H1 (cell line): ENCODE results near the gene HADHA. TPM values are rescaled to one million over a fixed set of nuclear protein-coding genes. Genes with fewer than 3 reads are reported as not detected.
A peak's percentile ranks its signal among the peaks of the same experiment; 100 is the strongest.

ENCODE experiments used
- CTCF ChIA-PET: fragments of 300-600 bp; sonication (Branson Sonifier 250); formaldehyde crosslinking; loops from one replicate; lab custom pipeline; 2021; ENCODE audit not compliant: partially characterized antibody; lab: Charles Lee
- POLR2A ChIA-PET: fragments of 300-600 bp; sonication (Branson Sonifier 250); formaldehyde crosslinking; loops from one replicate; lab custom pipeline; 2021; ENCODE audit warnings: inconsistent platforms; ENCODE audit not compliant: partially characterized antibody; lab: Charles Lee
- DNase-seq, 2 experiments: peaks; one replicate each; pipeline versions ENCODE4 v3.0.0 to v3.0.0-alpha.2; 2010 to 2022; ENCODE audit warnings: low spot score in 2 of 2, low read depth in 1 of 2, mixed read lengths in 1 of 2
- FAIRE-seq: peaks from 2 replicates; lab custom pipeline; 2011; peaks lifted over from hg19 to GRCh38; lab: Jason Lieb, UNC
- H2AFZ ChIP-seq: 2 replicates; pipeline ENCODE4 v1.8.1; 2012; ENCODE audit warnings: low read length, inconsistent platforms
- H2AK5ac ChIP-seq: 2 replicates; pipeline ENCODE4 v1.6.1; 2013; ENCODE audit warnings: low read depth, low read length
- H2BK120ac ChIP-seq: replicated peaks from 2 replicates; pipeline ENCODE3; 2013; ENCODE audit warnings: low read depth, low read length, inconsistent platforms
- H2BK12ac ChIP-seq: 2 replicates; pipeline ENCODE4 v1.6.1; 2013; ENCODE audit warnings: low read depth, low read length
- H2BK15ac ChIP-seq: 2 replicates; pipeline ENCODE4 v1.6.1; 2013; ENCODE audit warnings: low read length
- H2BK20ac ChIP-seq: 2 replicates; pipeline ENCODE4 v1.6.1; 2013; ENCODE audit warnings: low read length
- H2BK5ac ChIP-seq: 2 replicates; pipeline ENCODE4 v1.6.1; 2013; ENCODE audit warnings: low read depth, low read length
- H3K14ac ChIP-seq: 2 replicates; pipeline ENCODE4 v1.6.1; 2013; ENCODE audit warnings: inconsistent platforms; ENCODE audit not compliant: insufficient read length
- H3K18ac ChIP-seq: 2 replicates; pipeline ENCODE4 v1.6.1; 2013; ENCODE audit warnings: low read length; ENCODE audit errors: extremely low read depth
- H3K23ac ChIP-seq: 2 replicates; pipeline ENCODE4 v1.6.1; 2013; ENCODE audit warnings: inconsistent platforms; ENCODE audit not compliant: insufficient read length
- H3K23me2 ChIP-seq: 2 replicates; pipeline ENCODE4 v1.6.1; 2013; ENCODE audit warnings: low read depth, low read length
- H3K27ac ChIP-seq: 2 replicates; pipeline ENCODE4 v1.6.1; 2011; ENCODE audit warnings: low read depth, low read length, inconsistent platforms
- H3K27me3 ChIP-seq, 4 experiments: replicated peaks in 1 of 4; 1 replicate in 1 of 4; 2 replicates in 3 of 4; pipeline versions ENCODE4 v1.6.1 to v1.8.1; 2011 to 2013; ENCODE audit warnings: low read length in 3 of 4, mild to moderate bottlenecking in 3 of 4, inconsistent platforms in 2 of 4, mixed read lengths in 2 of 4, moderate library complexity in 1 of 4; ENCODE audit not compliant: control insufficient read depth in 3 of 4, insufficient read depth in 3 of 4; ENCODE audit errors: extremely low read depth in 1 of 4
- H3K36me3 ChIP-seq, 4 experiments: 2 replicates each; pipeline versions ENCODE4 v1.6.1 to v1.8.1; 2011 to 2013; ENCODE audit warnings: mild to moderate bottlenecking in 4 of 4, low read length in 3 of 4, moderate library complexity in 2 of 4, control low read depth in 1 of 4, inconsistent platforms in 1 of 4; ENCODE audit not compliant: insufficient read depth in 4 of 4, control insufficient read depth in 2 of 4
- H3K4ac ChIP-seq: replicated peaks from 2 replicates; pipeline ENCODE3; 2013; ENCODE audit warnings: low read length, low read depth, mixed read lengths, inconsistent platforms; ENCODE audit not compliant: insufficient read length
- H3K4me1 ChIP-seq, 4 experiments: replicated peaks in 1 of 4; 1 replicate in 1 of 4; 2 replicates in 3 of 4; pipeline versions ENCODE4 v1.6.1 to v1.8.1; 2011 to 2013; ENCODE audit warnings: low read length in 3 of 4, inconsistent platforms in 2 of 4, mixed read lengths in 1 of 4; ENCODE audit not compliant: insufficient read depth in 4 of 4, control insufficient read depth in 3 of 4
- H3K4me2 ChIP-seq, 2 experiments: 2 replicates each; pipeline versions ENCODE4 v1.6.1 to v1.8.1; 2011 to 2013; ENCODE audit warnings: low read depth in 2 of 2, low read length in 2 of 2, control low read depth in 1 of 2, inconsistent platforms in 1 of 2, mild to moderate bottlenecking in 1 of 2; ENCODE audit not compliant: insufficient read depth in 1 of 2
- H3K4me3 ChIP-seq, 4 experiments: fragments of 200-600, 300-600 bp in 1 of 4; sonication (generic), shearing (Covaris generic), sonication (Bioruptor Twin) in 1 of 4; 2 replicates each; pipeline versions ENCODE4 v1.5.1 to v1.8.1; 2011 to 2016; ENCODE audit warnings: low read length in 4 of 4, low read depth in 3 of 4, control low read depth in 2 of 4, inconsistent platforms in 2 of 4, mild to moderate bottlenecking in 2 of 4, mixed read lengths in 1 of 4, moderate library complexity in 1 of 4; ENCODE audit not compliant: insufficient read depth in 2 of 4; ENCODE audit errors: extremely low read depth in 1 of 4
- H3K56ac ChIP-seq: replicated peaks from 2 replicates; pipeline ENCODE3; 2013; ENCODE audit warnings: low read depth, mild to moderate bottlenecking, mixed read lengths, low read length, inconsistent platforms; ENCODE audit not compliant: insufficient read length
- H3K79me1 ChIP-seq: 2 replicates; pipeline ENCODE4 v1.6.1; 2013; ENCODE audit warnings: low read depth, low read length, control low read depth
- H3K79me2 ChIP-seq, 2 experiments: 2 replicates each; pipeline versions ENCODE4 v1.6.1 to v1.8.1; 2012 to 2013; ENCODE audit warnings: low read length in 2 of 2, mild to moderate bottlenecking in 2 of 2, inconsistent platforms in 1 of 2; ENCODE audit not compliant: insufficient read depth in 2 of 2, control insufficient read depth in 1 of 2
- H3K9ac ChIP-seq, 4 experiments: replicated peaks in 1 of 4; 1 replicate in 1 of 4; 2 replicates in 3 of 4; pipeline versions ENCODE4 v1.6.1 to v1.8.1; 2011 to 2013; ENCODE audit warnings: low read depth in 3 of 4, low read length in 3 of 4, control low read depth in 2 of 4, mild to moderate bottlenecking in 2 of 4, moderate library complexity in 2 of 4, inconsistent platforms in 1 of 4; ENCODE audit errors: extremely low read depth in 1 of 4
- H3K9me3 ChIP-seq, 2 experiments: 2 replicates each; pipeline versions ENCODE4 v1.6.1 to v1.8.1; 2012 to 2013; ENCODE audit warnings: mild to moderate bottlenecking in 2 of 2, moderate library complexity in 2 of 2, control low read depth in 1 of 2, inconsistent platforms in 1 of 2, low read depth in 1 of 2, low read length in 1 of 2, mixed read lengths in 1 of 2; ENCODE audit not compliant: insufficient read depth in 2 of 2
- H4K20me1 ChIP-seq, 2 experiments: replicated peaks in 1 of 2; 2 replicates each; pipeline versions ENCODE3 to v1.8.1; 2011 to 2013; ENCODE audit warnings: inconsistent platforms in 2 of 2, low read length in 2 of 2, mild to moderate bottlenecking in 1 of 2; ENCODE audit not compliant: insufficient read depth in 2 of 2, control insufficient read depth in 1 of 2
- H4K5ac ChIP-seq: 2 replicates; pipeline ENCODE4 v1.6.1; 2013; ENCODE audit warnings: low read length, low read depth, mixed read lengths, inconsistent platforms; ENCODE audit not compliant: insufficient read length
- H4K8ac ChIP-seq: 2 replicates; pipeline ENCODE4 v1.8.0; 2013; ENCODE audit warnings: mild to moderate bottlenecking, moderate library complexity, low read length, inconsistent platforms; ENCODE audit not compliant: insufficient read depth; ENCODE audit errors: extremely low read depth
- H4K91ac ChIP-seq: replicated peaks from 2 replicates; pipeline ENCODE3; 2013; ENCODE audit warnings: low read length, mixed read lengths, inconsistent platforms; ENCODE audit not compliant: insufficient read length
- CBX8 ChIP-seq: fragments of 300-800, 300-1000 bp; sonication (generic); IDR thresholded peaks from 2 replicates; pipeline ENCODE4 v1.7.1; 2016; ENCODE audit warnings: low read depth, low read length, borderline replicate concordance
- CEBPB ChIP-seq: IDR thresholded peaks from 2 replicates; pipeline ENCODE4 v1.6.1; 2012; ENCODE audit warnings: low read depth, low read length
- GABPA ChIP-seq: IDR thresholded peaks from 2 replicates; pipeline ENCODE4 v1.6.1; 2011; ENCODE audit warnings: mild to moderate bottlenecking, low read length, moderate library complexity, borderline replicate concordance; ENCODE audit not compliant: insufficient read depth
- GTF2F1 ChIP-seq: IDR thresholded peaks from 2 replicates; pipeline ENCODE4 v1.6.1; 2012; ENCODE audit warnings: low read depth, low read length, improper control_type of control experiment, borderline replicate concordance
- JUN ChIP-seq: IDR thresholded peaks from 2 replicates; pipeline ENCODE4 v1.6.1; 2011; ENCODE audit warnings: low read depth, mild to moderate bottlenecking, improper control_type of control experiment, low read length
- KDM5A ChIP-seq: fragments of 200-600 bp; IDR thresholded peaks from 2 replicates; pipeline ENCODE4 v1.7.1; 2012; ENCODE audit warnings: mild to moderate bottlenecking, low read length, inconsistent platforms, mixed read lengths
- PHF8 ChIP-seq: fragments of 200-600 bp; sonication (generic); conservative IDR thresholded peaks from 2 replicates; pipeline ENCODE4 v1.7.1; 2012; ENCODE audit warnings: low read depth, mild to moderate bottlenecking, inconsistent platforms, low read length, moderate library complexity
- RBBP5 ChIP-seq: IDR thresholded peaks from 2 replicates; pipeline ENCODE4 v1.7.1; 2012; ENCODE audit warnings: low read depth, mild to moderate bottlenecking, inconsistent platforms, low read length, moderate library complexity, borderline replicate concordance
- SUZ12 ChIP-seq: fragments of 200-600 bp; sonication (generic); IDR thresholded peaks from 2 replicates; pipeline ENCODE4 v1.6.1; 2012; ENCODE audit warnings: mild to moderate bottlenecking, inconsistent platforms, low read length, moderate library complexity, mixed read lengths
- TBP ChIP-seq: IDR thresholded peaks from 2 replicates; pipeline ENCODE4 v1.6.1; 2011; ENCODE audit warnings: low read depth, low read length, improper control_type of control experiment
- WGBS, 2 experiments: shearing (Covaris generic) in 1 of 2; methylation state at CpG; one replicate each; pipeline versions ENCODE4 v1.1.6 to v1.1.7; 2013 to 2015; ENCODE audit warnings: low lambda C conversion rate in 2 of 2, mixed read lengths in 2 of 2, inconsistent platforms in 1 of 2, low coverage in 1 of 2, missing lambda C conversion rate in 1 of 2; ENCODE audit not compliant: insufficient replicate concordance in 2 of 2, insufficient coverage in 1 of 2, insufficient read length in 1 of 2; ENCODE audit errors: extremely low coverage in 1 of 2, missing lambda C conversion rate in 1 of 2; 5-methylcytosine and 5-hydroxymethylcytosine counted together
- polyA plus RNA-seq, 7 experiments: library from polyadenylated mRNA; depleted of rRNA in 3 of 7; stranded (reverse) in 5 of 7; unstranded in 2 of 7; fragments of >200 nt in 5 of 7; fragments of 200-250 nt in 2 of 7; gene quantifications; 1 replicate in 5 of 7; 2 replicates in 1 of 7; 4 replicates in 1 of 7; pipeline versions ENCODE4 v1.2.1 to v1.2.3, GENCODE V29; 2011 to 2013; ENCODE audit warnings: missing spikeins in 2 of 7, mixed read lengths in 2 of 7
- total RNA-seq: library from RNA; stranded (reverse); fragmentation: NEBNext Ultra II Directional; extraction: Animal tissue kit (Norgen Biotek cat#: 25700); gene quantifications from 2 replicates; pipeline ENCODE4 v1.2.1, GENCODE V29; 2021
- TF ChIP-seq, protein P1 (sequence below): IDR thresholded peaks from 2 replicates; pipeline ENCODE4 v1.6.1; 2012; ENCODE audit warnings: inconsistent platforms
- TF ChIP-seq, protein P2 (sequence below): IDR thresholded peaks from 2 replicates; pipeline ENCODE4 v1.6.1; 2012; ENCODE audit warnings: inconsistent platforms

The HADHA gene
- total and polyA plus RNA-seq, 2 of the 8 experiments (the other 6 are each of a cell fraction or from before 2014, with no cell fraction given), result 64.6 to 131 TPM

- H3K4me3 ChIP-seq, result peak overlapping the region in 2 of 4 experiments; percentile 84 to 86; a peak in 2 of 8 replicates
- H3K27ac ChIP-seq, result no peak overlapping the region
- POLR2A ChIA-PET, result interaction anchor here (1.1 to 1.5 kb wide), 3 partner anchors 16 to 52 kb away, joined by 3 read pairs; no protein-coding TSS in a partner anchor
- no peak for TF ChIP-seq CEBPB
- TF ChIP-seq GTF2F1, result no peak
- TF ChIP-seq GABPA, result no peak
- no peak for TF ChIP-seq CBX8
- TF ChIP-seq JUN, result no peak
- no peak for TF ChIP-seq PHF8
- TF ChIP-seq, protein P1, sequence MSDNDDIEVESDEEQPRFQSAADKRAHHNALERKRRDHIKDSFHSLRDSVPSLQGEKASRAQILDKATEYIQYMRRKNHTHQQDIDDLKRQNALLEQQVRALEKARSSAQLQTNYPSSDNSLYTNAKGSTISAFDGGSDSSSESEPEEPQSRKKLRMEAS, result no peak
- TF ChIP-seq, protein P2, sequence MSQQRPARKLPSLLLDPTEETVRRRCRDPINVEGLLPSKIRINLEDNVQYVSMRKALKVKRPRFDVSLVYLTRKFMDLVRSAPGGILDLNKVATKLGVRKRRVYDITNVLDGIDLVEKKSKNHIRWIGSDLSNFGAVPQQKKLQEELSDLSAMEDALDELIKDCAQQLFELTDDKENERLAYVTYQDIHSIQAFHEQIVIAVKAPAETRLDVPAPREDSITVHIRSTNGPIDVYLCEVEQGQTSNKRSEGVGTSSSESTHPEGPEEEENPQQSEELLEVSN, result no peak
- no peak for TF ChIP-seq KDM5A
- no peak for TF ChIP-seq TBP
- no peak for TF ChIP-seq SUZ12
- no peak for TF ChIP-seq RBBP5
Observed at GRCh38 chr2:26241928-26242436, 2.5 kb downstream of the HADHA start.

More at GRCh38 chr2:26241928-26242436, 2.5 kb downstream of the HADHA start:
- peaks cover 10% of the 10 kb centered on the region for H3K23me2 ChIP-seq
- H3K4me2 ChIP-seq, result peak overlapping the region; percentile 14 to 77; a peak in 2 of 4 replicates
- H4K91ac ChIP-seq, result no peak overlapping the region
- H3K79me2 ChIP-seq, result peaks cover 2 to 65% of the 10 kb centered on the region in 2 experiments; a peak in 3 of 4 replicates
- H2BK12ac ChIP-seq, result no peak overlapping the region
- 74% methylated on average over 6 of the region's 6 CpGs; no CpG with 5 or more reads in 1 of the 2 experiments for WGBS, 2 experiments
- no peak overlapping the region for H2AK5ac ChIP-seq
- H4K5ac ChIP-seq, result no peak overlapping the region
- H3K4ac ChIP-seq, result no peak overlapping the region
- no peak overlapping the region for H2BK20ac ChIP-seq
- no peak overlapping the region for H2AFZ ChIP-seq
- peaks cover 0 to 6% (median 1%) of the 10 kb centered on the region in 4 experiments; a peak in 3 of 7 replicates for H3K4me1 ChIP-seq
- FAIRE-seq, result no peak
- H3K9ac ChIP-seq, result no peak overlapping the region
- H2BK120ac ChIP-seq, result no peak overlapping the region
- no peak for DNase-seq
- H2BK15ac ChIP-seq, result no peak overlapping the region
- H3K18ac ChIP-seq, result no peak overlapping the region
- no peak overlapping the region for H3K23ac ChIP-seq
- no peaks in the 10 kb centered on the region for H3K9me3 ChIP-seq
- no peak overlapping the region for H3K56ac ChIP-seq
- no peak overlapping the region; the same call in 1 of the 2 replicates for H4K8ac ChIP-seq
- H3K79me1 ChIP-seq, result no peaks in the 10 kb centered on the region; the same call in 1 of the 2 replicates
- no peaks in the 10 kb centered on the region for H3K27me3 ChIP-seq
- H3K14ac ChIP-seq, result no peak overlapping the region
- CTCF ChIA-PET, result interaction anchor here (1.4 kb wide), 1 partner anchor 89 kb away, joined by 7 read pairs; no protein-coding TSS in a partner anchor
- no peak overlapping the region for H2BK5ac ChIP-seq
- peaks cover under 1 to 17% (median 10%) of the 10 kb centered on the region in 4 experiments; a peak in 6 of 8 replicates for H3K36me3 ChIP-seq
- peaks cover 0 to 2% of the 10 kb centered on the region in 2 experiments for H4K20me1 ChIP-seq
